Measurements from ENCODE around the gene CDK11A. TPM values are rescaled to one million over a fixed set of nuclear protein-coding genes. Genes with fewer than 3 reads are reported as not detected.
"Not testable (repeated sequence)": the region's sequence is repeated elsewhere in the genome, so short reads cannot be mapped to it uniquely, and the experiment has no call there.

CDK11A gene
- polyA plus RNA-seq, 1 donor (not counting 4 experiments of a cell fraction or from before 2014, with no cell fraction given) = 3.5 TPM

DNA sequence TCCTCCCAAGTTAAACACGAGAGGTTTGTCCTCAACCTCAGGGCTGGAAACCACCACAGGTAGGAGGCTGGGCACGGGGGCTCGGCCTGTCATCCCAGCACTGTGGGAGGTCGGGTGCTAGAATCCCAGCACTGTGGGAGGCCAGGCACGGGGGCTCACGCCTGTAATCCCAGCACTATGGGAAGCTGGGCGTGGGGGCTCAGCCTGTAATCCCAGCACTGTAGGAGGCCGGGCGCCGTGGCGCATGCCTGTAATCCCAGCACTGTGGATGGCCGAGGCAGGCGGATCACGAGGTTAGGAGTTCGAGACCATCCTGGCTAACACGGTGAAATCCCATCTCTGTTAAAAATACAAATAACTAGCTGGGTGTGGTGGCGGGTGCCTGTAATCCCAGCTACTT is 6.7 kb upstream of the CDK11A start:
- Histone ChIP-seq H3K27me3 (ENCODE audit: control insufficient read depth, extremely low read depth, insufficient read depth, low read length) (no peaks in the 10 kb centered on the region), H3K9me3 (ENCODE audit: control insufficient read depth, low read depth, low read length) (no peaks in the 10 kb centered on the region), H3K4me1 (ENCODE audit: control insufficient read depth, extremely low read depth, insufficient read depth, low read length) (no peaks in the 10 kb centered on the region), H3K4me2 (ENCODE audit: control insufficient read depth, extremely low read depth, insufficient read depth, low read depth, low read length) (no peak overlapping the region), H3K4me3 (ENCODE audit: control insufficient read depth in 2 of 3, extremely low read depth in 1 of 3, insufficient read depth in 2 of 3, low read depth in 1 of 3, low read length in 3 of 3) (no peak overlapping the region), H4K20me1 (ENCODE audit: control insufficient read depth, extremely low read depth, insufficient read depth, low read length) (no peaks in the 10 kb centered on the region), H3K27ac (ENCODE audit: control insufficient read depth, insufficient read depth, low read length) (no peak overlapping the region), H3K9me1 (ENCODE audit: control insufficient read depth, extremely low read depth, insufficient read depth, low read length) (no peaks in the 10 kb centered on the region), H3K79me2 (ENCODE audit: control insufficient read depth, insufficient read depth, low read length) (no peaks in the 10 kb centered on the region), H2AFZ (ENCODE audit: control insufficient read depth, low read length) (no peak overlapping the region), H3K9ac (ENCODE audit: control insufficient read depth, extremely low read depth, insufficient read depth, low read length) (no peak overlapping the region), H3K36me3 (ENCODE audit: control insufficient read depth in 2 of 2, extremely low read depth in 1 of 2, insufficient read depth in 2 of 2, low read length in 2 of 2) (peaks cover 6 to 9% of the 10 kb centered on the region in 2 experiments)
- DNase-seq (ENCODE audit: low read depth, low spot score) = no peak
- TF ChIP-seq, protein P1, sequence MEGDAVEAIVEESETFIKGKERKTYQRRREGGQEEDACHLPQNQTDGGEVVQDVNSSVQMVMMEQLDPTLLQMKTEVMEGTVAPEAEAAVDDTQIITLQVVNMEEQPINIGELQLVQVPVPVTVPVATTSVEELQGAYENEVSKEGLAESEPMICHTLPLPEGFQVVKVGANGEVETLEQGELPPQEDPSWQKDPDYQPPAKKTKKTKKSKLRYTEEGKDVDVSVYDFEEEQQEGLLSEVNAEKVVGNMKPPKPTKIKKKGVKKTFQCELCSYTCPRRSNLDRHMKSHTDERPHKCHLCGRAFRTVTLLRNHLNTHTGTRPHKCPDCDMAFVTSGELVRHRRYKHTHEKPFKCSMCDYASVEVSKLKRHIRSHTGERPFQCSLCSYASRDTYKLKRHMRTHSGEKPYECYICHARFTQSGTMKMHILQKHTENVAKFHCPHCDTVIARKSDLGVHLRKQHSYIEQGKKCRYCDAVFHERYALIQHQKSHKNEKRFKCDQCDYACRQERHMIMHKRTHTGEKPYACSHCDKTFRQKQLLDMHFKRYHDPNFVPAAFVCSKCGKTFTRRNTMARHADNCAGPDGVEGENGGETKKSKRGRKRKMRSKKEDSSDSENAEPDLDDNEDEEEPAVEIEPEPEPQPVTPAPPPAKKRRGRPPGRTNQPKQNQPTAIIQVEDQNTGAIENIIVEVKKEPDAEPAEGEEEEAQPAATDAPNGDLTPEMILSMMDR (optimal IDR thresholded peaks at IDR 0.05 in 1 of 3, IDR thresholded peaks at IDR 0.05 in 1 of 3, conservative IDR thresholded peaks at IDR 0.05 in 1 of 3; ENCODE audit: extremely low read depth in 1 of 3, insufficient read depth in 2 of 3, low read length in 3 of 3) = no peak
- TF ChIP-seq EZH2 (IDR thresholded peaks at IDR 0.05; ENCODE audit: low read length) = no peak
- no peak for FAIRE-seq
- dilution Hi-C loops (cut with MboI; ENCODE audit: extremely low pct_ligation_motif_present, low sequenced_read_pairs) = no loop called here

DNA sequence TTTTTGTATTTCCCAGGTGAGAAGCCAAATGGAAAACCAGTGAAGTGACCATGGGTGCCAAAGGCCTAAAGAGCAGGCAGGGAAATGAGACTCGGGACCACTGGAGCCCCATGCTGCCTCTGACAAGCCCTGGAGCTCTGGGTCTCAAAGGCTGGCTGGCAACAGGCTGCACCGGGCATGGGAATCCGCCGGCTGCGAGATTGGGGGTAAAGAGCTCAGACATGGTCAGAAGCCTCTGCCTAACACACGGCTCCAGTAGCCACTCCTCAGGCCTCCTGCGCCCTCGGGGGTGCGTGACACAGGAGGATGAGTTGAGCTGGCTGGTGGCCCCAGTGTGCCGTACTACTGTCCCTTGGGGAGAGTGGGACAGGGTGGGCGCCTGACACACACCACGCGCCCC is 6.1 kb upstream of the CDK11A start:
- H3K27me3 ChIP-seq (ENCODE audit: control insufficient read depth, extremely low read depth, insufficient read depth, low read length); H2AFZ ChIP-seq (ENCODE audit: control insufficient read depth, low read length); dilution Hi-C loops (cut with MboI; ENCODE audit: extremely low pct_ligation_motif_present, low sequenced_read_pairs); H3K4me2 ChIP-seq (ENCODE audit: control insufficient read depth, extremely low read depth, insufficient read depth, low read depth, low read length); H3K9me3 ChIP-seq (ENCODE audit: control insufficient read depth, low read depth, low read length); H3K4me3 ChIP-seq (ENCODE audit: control insufficient read depth in 2 of 3, extremely low read depth in 1 of 3, insufficient read depth in 2 of 3, low read depth in 1 of 3, low read length in 3 of 3); FAIRE-seq; H3K4me1 ChIP-seq (ENCODE audit: control insufficient read depth, extremely low read depth, insufficient read depth, low read length); H3K79me2 ChIP-seq (ENCODE audit: control insufficient read depth, insufficient read depth, low read length); H4K20me1 ChIP-seq (ENCODE audit: control insufficient read depth, extremely low read depth, insufficient read depth, low read length); H3K36me3 ChIP-seq (ENCODE audit: control insufficient read depth in 2 of 2, extremely low read depth in 1 of 2, insufficient read depth in 2 of 2, low read length in 2 of 2); H3K27ac ChIP-seq (ENCODE audit: control insufficient read depth, insufficient read depth, low read length); H3K9me1 ChIP-seq (ENCODE audit: control insufficient read depth, extremely low read depth, insufficient read depth, low read length); DNase-seq (ENCODE audit: low read depth, low spot score); H3K9ac ChIP-seq (ENCODE audit: control insufficient read depth, extremely low read depth, insufficient read depth, low read length): not testable (repeated sequence)

DNA sequence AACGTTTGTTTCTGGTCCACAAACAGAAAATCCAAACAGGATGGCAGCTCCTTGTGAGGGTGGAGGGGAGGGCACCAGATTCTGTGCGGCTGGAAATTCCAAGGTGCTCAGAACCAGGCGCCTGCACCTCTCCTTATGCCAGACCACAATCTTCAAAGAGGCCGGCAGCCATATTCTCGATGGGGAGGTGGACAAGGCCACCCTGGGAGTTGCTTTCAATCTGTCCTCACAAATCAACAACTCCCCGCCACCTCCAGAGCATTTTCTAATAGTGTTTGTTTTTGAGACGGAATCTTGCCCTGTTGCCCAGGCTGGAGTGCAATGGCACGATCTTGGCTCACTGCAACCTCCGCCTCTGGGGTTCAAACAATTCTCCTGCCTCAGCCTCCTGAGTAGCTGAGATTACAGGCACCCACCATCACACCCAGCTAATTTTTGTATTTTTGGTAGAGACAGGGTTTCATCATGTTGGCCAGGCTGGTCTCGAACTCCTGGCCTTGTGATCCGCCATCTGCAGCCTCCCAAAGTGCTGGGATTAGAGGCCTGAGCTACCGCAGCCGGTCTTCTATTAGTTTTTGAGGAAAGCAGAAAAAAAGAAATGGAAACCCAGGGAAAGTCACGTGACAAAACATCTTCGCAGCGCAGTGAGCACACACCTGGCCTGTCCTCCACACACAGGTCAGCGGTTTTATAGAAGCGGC is 5.1 kb upstream of the CDK11A start:
- H3K4me2 ChIP-seq (ENCODE audit: control insufficient read depth, extremely low read depth, insufficient read depth, low read depth, low read length); H2AFZ ChIP-seq (ENCODE audit: control insufficient read depth, low read length); H4K20me1 ChIP-seq (ENCODE audit: control insufficient read depth, extremely low read depth, insufficient read depth, low read length); H3K4me1 ChIP-seq (ENCODE audit: control insufficient read depth, extremely low read depth, insufficient read depth, low read length); H3K9me3 ChIP-seq (ENCODE audit: control insufficient read depth, low read depth, low read length); H3K9me1 ChIP-seq (ENCODE audit: control insufficient read depth, extremely low read depth, insufficient read depth, low read length); H3K27ac ChIP-seq (ENCODE audit: control insufficient read depth, insufficient read depth, low read length); H3K36me3 ChIP-seq (ENCODE audit: control insufficient read depth in 2 of 2, extremely low read depth in 1 of 2, insufficient read depth in 2 of 2, low read length in 2 of 2); DNase-seq (ENCODE audit: low read depth, low spot score); H3K27me3 ChIP-seq (ENCODE audit: control insufficient read depth, extremely low read depth, insufficient read depth, low read length); H3K9ac ChIP-seq (ENCODE audit: control insufficient read depth, extremely low read depth, insufficient read depth, low read length); H3K79me2 ChIP-seq (ENCODE audit: control insufficient read depth, insufficient read depth, low read length); H3K4me3 ChIP-seq (ENCODE audit: control insufficient read depth in 2 of 3, extremely low read depth in 1 of 3, insufficient read depth in 2 of 3, low read depth in 1 of 3, low read length in 3 of 3); dilution Hi-C loops (cut with MboI; ENCODE audit: extremely low pct_ligation_motif_present, low sequenced_read_pairs); FAIRE-seq: not testable (repeated sequence)

DNA sequence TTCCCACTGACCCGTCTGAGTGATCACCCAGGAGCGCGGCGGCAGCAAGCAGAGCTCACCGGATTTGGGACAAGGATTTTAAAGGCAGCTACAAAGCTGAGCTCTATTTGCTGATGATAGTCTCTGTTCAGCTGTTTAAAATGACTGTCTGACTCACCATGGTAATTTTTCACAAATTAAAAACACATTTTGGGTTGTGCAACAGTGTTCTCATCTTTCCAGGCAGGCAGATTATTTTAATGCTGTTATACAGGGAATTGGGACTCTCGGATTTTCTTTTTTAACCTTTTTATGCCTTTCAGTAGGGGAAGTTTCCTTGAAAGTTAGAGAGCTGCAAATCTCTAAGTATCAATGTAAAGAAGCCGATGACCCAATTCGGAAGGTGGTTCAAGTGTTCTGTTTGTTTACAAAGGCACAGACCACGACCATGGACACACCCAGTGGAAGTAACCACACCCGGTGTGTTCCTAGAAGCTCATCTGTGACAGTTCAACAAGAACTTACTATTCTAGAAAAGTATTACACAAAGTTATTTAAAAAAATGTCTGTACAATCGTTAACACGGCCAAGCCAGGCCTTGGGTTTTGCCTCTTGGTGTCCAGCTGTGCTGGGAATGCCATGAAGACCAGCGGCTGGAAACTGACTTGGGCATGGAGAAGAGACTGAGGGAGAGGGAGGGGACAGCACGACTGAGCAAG is 4.3 kb upstream of the CDK11A start:
- H3K36me3 ChIP-seq (ENCODE audit: control insufficient read depth in 2 of 2, extremely low read depth in 1 of 2, insufficient read depth in 2 of 2, low read length in 2 of 2); H3K4me1 ChIP-seq (ENCODE audit: control insufficient read depth, extremely low read depth, insufficient read depth, low read length); H3K27ac ChIP-seq (ENCODE audit: control insufficient read depth, insufficient read depth, low read length); H3K9me3 ChIP-seq (ENCODE audit: control insufficient read depth, low read depth, low read length); H2AFZ ChIP-seq (ENCODE audit: control insufficient read depth, low read length); DNase-seq (ENCODE audit: low read depth, low spot score); H4K20me1 ChIP-seq (ENCODE audit: control insufficient read depth, extremely low read depth, insufficient read depth, low read length); H3K27me3 ChIP-seq (ENCODE audit: control insufficient read depth, extremely low read depth, insufficient read depth, low read length); H3K9me1 ChIP-seq (ENCODE audit: control insufficient read depth, extremely low read depth, insufficient read depth, low read length); H3K4me2 ChIP-seq (ENCODE audit: control insufficient read depth, extremely low read depth, insufficient read depth, low read depth, low read length); H3K4me3 ChIP-seq (ENCODE audit: control insufficient read depth in 2 of 3, extremely low read depth in 1 of 3, insufficient read depth in 2 of 3, low read depth in 1 of 3, low read length in 3 of 3); H3K79me2 ChIP-seq (ENCODE audit: control insufficient read depth, insufficient read depth, low read length); dilution Hi-C loops (cut with MboI; ENCODE audit: extremely low pct_ligation_motif_present, low sequenced_read_pairs); FAIRE-seq; H3K9ac ChIP-seq (ENCODE audit: control insufficient read depth, extremely low read depth, insufficient read depth, low read length): not testable (repeated sequence)
